HG03575 (cell line): ENCODE data around the gene TACSTD2.
"Not testable (repeated sequence)": the region's sequence is repeated elsewhere in the genome, so short reads cannot be mapped to it uniquely, and the experiment has no call there.

Experiments used
- ATAC-seq: cut with Tn5 transposase; IDR thresholded peaks from one replicate; pipeline ENCODE4 v1.9.1; 2021; ENCODE audit not compliant: unreplicated experiment, insufficient number of reproducible peaks, low FRiP score; ENCODE audit errors: extremely low read depth

The TACSTD2 gene

GRCh38 chr1:58576727-58577653 is at the start of gene TACSTD2:
Gene TACSTD2 (minus strand): TSS chr1:58577252. CDS start chr1:58577156, 96 bp downstream.
- ATAC-seq, result no peak

GRCh38 chr1:58626293-58626692 is 49.2 kb upstream of the TACSTD2 start:
- no peak for ATAC-seq

- ATAC-seq, result not testable (repeated sequence)
Measured at GRCh38 chr1:58623259-58623658, 46.2 kb upstream of the TACSTD2 start.

GRCh38 chr1:58622571-58622970 is 45.5 kb upstream of the TACSTD2 start:
- no peak for ATAC-seq

GRCh38 chr1:58621391-58621790 is 44.3 kb upstream of the TACSTD2 start:
- ATAC-seq, result no peak

- no peak for ATAC-seq
Measured at GRCh38 chr1:58620926-58621325, 43.9 kb upstream of the TACSTD2 start.

- no peak for ATAC-seq
Measured at GRCh38 chr1:58620259-58620658, 43.2 kb upstream of the TACSTD2 start.

GRCh38 chr1:58619286-58620054 is 42.4 kb upstream of the TACSTD2 start:
- no peak for ATAC-seq

GRCh38 chr1:58618303-58618702 is 41.3 kb upstream of the TACSTD2 start:
- no peak for ATAC-seq

- no peak for ATAC-seq
Measured at GRCh38 chr1:58611861-58612385, 34.9 kb upstream of the TACSTD2 start.

- ATAC-seq, result no peak
Measured at GRCh38 chr1:58608945-58609344, 31.9 kb upstream of the TACSTD2 start.

- no peak for ATAC-seq
Measured at GRCh38 chr1:58608297-58608696, 31.2 kb upstream of the TACSTD2 start.

GRCh38 chr1:58607391-58607790 is 30.3 kb upstream of the TACSTD2 start:
- no peak for ATAC-seq

- ATAC-seq, result not testable (repeated sequence)
Measured at GRCh38 chr1:58601921-58602320, 24.9 kb upstream of the TACSTD2 start.

- no peak for ATAC-seq
Measured at GRCh38 chr1:58597996-58598395, 20.9 kb upstream of the TACSTD2 start.

- ATAC-seq, result no peak
Measured at GRCh38 chr1:58597076-58597475, 20.0 kb upstream of the TACSTD2 start.

- no peak for ATAC-seq
Measured at GRCh38 chr1:58596631-58597052, 19.6 kb upstream of the TACSTD2 start.

- no peak for ATAC-seq
Measured at GRCh38 chr1:58594546-58594945, 17.5 kb upstream of the TACSTD2 start.

GRCh38 chr1:58592522-58593134 is 15.6 kb upstream of the TACSTD2 start:
- no peak for ATAC-seq
